Activated naive CD8-positive, alpha-beta T cell treated with anti-CD3 and anti-CD28 coated beads, Interleukin-2, amount 10 ng/mL, durations not matched to agents 7 days and 5 days (primary cell): ENCODE data around the gene FBXO30. TPM values are rescaled to one million over a fixed set of nuclear protein-coding genes. Genes with fewer than 3 reads are reported as not detected.
A peak's percentile ranks its signal among the peaks of the same experiment; 100 is the strongest.

Experiments
- ATAC-seq: fragments of 150-1000 bp; cut with Tn5 transposase; one replicate; pipeline ENCODE4 v1.10.0; 2021; ENCODE audit warnings: low read depth, moderate library complexity
- POLR2A ChIA-PET: fragments of 350-600 bp; sonication (Branson Sonifier 250); formaldehyde crosslinking; loops from one replicate; lab custom pipeline; 2021; ENCODE audit warnings: antibody characterized with exemption; lab: Charles Lee
- DNase-seq: peaks from one replicate; pipeline ENCODE4 v3.0.0; 2021
- H3K27ac Mint-ChIP-seq: one replicate; pipeline ENCODE4 v1.8.0; 2022; ENCODE audit warnings: mild to moderate bottlenecking, mixed read lengths
- H3K27me3 Mint-ChIP-seq: one replicate; pipeline ENCODE4 v1.8.0; 2022; ENCODE audit warnings: mild to moderate bottlenecking, moderate library complexity, mixed read lengths
- H3K36me3 Mint-ChIP-seq: one replicate; pipeline ENCODE4 v1.8.0; 2021; ENCODE audit warnings: mild to moderate bottlenecking, mixed read lengths
- H3K4me1 Mint-ChIP-seq: one replicate; pipeline ENCODE4 v1.8.0; 2021; ENCODE audit warnings: mixed read lengths
- H3K4me3 Mint-ChIP-seq: one replicate; pipeline ENCODE4 v1.8.0; 2022; ENCODE audit warnings: mild to moderate bottlenecking, moderate library complexity, mixed read lengths
- H3K9me3 Mint-ChIP-seq: one replicate; pipeline ENCODE4 v1.8.0; 2021; ENCODE audit warnings: mixed read lengths
- total RNA-seq, 2 experiments: library from RNA; stranded (reverse); gene quantifications; one replicate each; pipeline ENCODE4 v1.2.3, GENCODE V29; 2021

FBXO30 gene
- total RNA-seq, 2 experiments from 2014 or later = 6.6 to 7.2 TPM

DNA sequence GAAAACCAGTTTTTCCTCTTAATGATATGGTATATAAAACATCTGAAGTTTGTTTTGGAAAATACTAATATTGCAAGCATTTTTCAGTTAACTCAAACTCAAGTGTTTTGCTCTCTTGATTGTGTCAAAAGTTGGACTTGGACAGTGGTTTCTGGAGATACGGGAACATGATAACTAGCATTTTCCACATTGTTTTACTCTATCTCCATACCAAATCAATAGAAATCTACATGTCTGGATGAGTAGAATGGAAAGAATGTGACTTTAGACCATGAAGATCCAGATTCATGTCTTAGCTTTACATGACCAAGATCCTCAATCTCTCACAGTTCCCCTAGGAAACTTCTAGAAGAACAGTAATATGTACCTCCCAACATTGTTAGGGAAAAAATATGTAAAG is 22.2 kb upstream of the FBXO30 start:
- POLR2A ChIA-PET = no interaction called here
- H3K27me3 Mint-ChIP-seq = no peaks in the 10 kb centered on the region

DNA sequence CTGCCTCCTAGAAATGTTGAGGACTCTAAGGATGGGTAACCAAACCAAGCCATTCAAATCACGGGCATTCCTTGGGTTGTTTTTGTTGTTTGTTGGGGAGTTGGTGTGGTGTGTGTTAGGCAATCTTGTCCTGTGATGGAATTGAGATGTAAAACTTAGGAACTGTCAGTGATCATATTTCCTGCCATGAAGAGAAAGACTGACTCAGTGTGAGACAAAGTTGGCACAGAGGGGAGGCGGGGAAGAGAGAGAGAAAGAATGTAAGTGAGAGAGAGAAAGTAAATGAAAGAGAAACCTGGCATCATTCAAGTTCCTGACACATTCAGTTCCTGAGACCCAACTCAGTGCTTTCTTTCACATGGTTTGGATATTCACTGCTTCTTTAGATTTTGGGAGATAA is 21.6 kb upstream of the FBXO30 start:
- Mint-ChIP-seq H3K27me3 (no peaks in the 10 kb centered on the region), H3K4me1 (peaks cover 7% of the 10 kb centered on the region), H3K36me3 (no peaks in the 10 kb centered on the region), H3K4me3 (no peak overlapping the region), H3K27ac (no peak overlapping the region), H3K9me3 (no peaks in the 10 kb centered on the region)
- DNase-seq (no peak), ATAC-seq (no peak)
- POLR2A ChIA-PET = no interaction called here

More for the DNA sequence above, 22.2 kb upstream of the FBXO30 start:
- Mint-ChIP-seq H3K36me3 (no peaks in the 10 kb centered on the region), H3K27ac (no peak overlapping the region), H3K4me1 (peaks cover 7% of the 10 kb centered on the region), H3K9me3 (no peaks in the 10 kb centered on the region), H3K4me3 (no peak overlapping the region)
- DNase-seq (no peak), ATAC-seq (no peak)

DNA sequence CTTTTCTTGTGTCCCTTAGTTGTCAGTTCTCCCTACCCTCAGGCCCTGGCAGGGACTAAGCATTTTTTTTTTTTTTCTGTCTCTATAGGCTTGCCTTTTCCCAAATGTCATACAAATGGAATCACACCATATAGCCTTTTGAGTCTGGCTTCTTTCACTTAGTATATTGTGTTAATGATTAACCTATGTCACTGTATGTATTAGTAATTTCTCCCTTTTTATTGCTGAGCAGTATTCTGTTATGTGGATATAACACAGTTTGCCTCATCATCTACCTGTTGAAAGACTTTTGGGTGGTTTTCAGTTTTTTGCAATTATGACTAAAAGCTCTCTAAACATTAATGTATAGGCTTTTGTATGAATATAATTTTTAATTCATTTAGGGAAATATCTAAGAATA is 16.0 kb upstream of the FBXO30 start:
- H3K27ac Mint-ChIP-seq = no peak overlapping the region
- H3K4me3 Mint-ChIP-seq = no peak overlapping the region
- no peak for DNase-seq
- H3K36me3 Mint-ChIP-seq = peaks cover 2% of the 10 kb centered on the region
- H3K27me3 Mint-ChIP-seq = no peaks in the 10 kb centered on the region
- H3K4me1 Mint-ChIP-seq = no peaks in the 10 kb centered on the region
- H3K9me3 Mint-ChIP-seq = no peaks in the 10 kb centered on the region
- ATAC-seq = no peak
- POLR2A ChIA-PET = no interaction called here

- Mint-ChIP-seq H3K4me3 (no peak overlapping the region), H3K4me1 (no peaks in the 10 kb centered on the region), H3K9me3 (no peaks in the 10 kb centered on the region), H3K27ac (no peak overlapping the region), H3K27me3 (no peaks in the 10 kb centered on the region), H3K36me3 (peaks cover 3% of the 10 kb centered on the region)
- ATAC-seq = no peak
- POLR2A ChIA-PET = no interaction called here
- DNase-seq = no peak
Observed at GRCh38 chr6:145829950-145830349, 15.4 kb upstream of the FBXO30 start.

GRCh38 chr6:145829102-145829501 is 14.5 kb upstream of the FBXO30 start:
- Mint-ChIP-seq H3K36me3 (peaks cover 3% of the 10 kb centered on the region), H3K27ac (no peak overlapping the region), H3K27me3 (no peaks in the 10 kb centered on the region), H3K9me3 (no peaks in the 10 kb centered on the region), H3K4me3 (no peak overlapping the region), H3K4me1 (no peaks in the 10 kb centered on the region)
- POLR2A ChIA-PET = no interaction called here
- ATAC-seq (no peak), DNase-seq (no peak)

- no peak overlapping the region for H3K27ac Mint-ChIP-seq
- DNase-seq (no peak), ATAC-seq (no peak)
- H3K27me3 Mint-ChIP-seq = no peaks in the 10 kb centered on the region
- POLR2A ChIA-PET = no interaction called here
- H3K9me3 Mint-ChIP-seq = no peaks in the 10 kb centered on the region
- H3K36me3 Mint-ChIP-seq = peaks cover 6% of the 10 kb centered on the region
- H3K4me1 Mint-ChIP-seq = peaks cover 17% of the 10 kb centered on the region
- H3K4me3 Mint-ChIP-seq = no peak overlapping the region
Observed at GRCh38 chr6:145824344-145824743, 9.7 kb upstream of the FBXO30 start.

DNA sequence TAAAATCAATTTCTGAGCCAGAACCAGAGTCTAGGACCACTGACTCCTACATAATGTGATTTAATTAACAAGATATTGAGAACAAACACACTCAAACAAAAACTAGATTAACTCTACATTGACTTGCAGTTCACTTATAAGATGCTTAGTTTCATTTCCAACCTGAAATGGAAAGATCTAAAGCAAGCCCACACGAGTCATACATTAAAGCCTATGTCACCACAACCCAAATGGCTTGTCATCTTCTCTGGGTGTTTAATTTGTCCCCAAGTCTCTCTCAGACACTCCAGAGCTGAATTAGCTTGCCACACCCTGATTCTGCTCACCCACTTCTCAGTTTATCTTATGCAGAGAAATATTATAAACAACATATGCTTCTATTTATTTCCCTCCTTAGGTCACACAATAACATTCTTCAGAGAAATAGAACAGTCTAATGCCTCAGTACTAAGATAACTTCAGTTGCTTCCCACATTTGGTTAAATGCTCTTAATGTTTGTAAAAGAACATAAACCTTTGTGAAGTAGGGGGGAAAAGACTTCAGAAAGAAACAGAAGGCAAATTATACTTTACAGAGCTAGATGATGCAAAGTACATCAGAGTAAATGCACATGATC is 8.8 kb upstream of the FBXO30 start:
- H3K4me1 Mint-ChIP-seq = peaks cover 19% of the 10 kb centered on the region
- H3K9me3 Mint-ChIP-seq = no peaks in the 10 kb centered on the region
- H3K27me3 Mint-ChIP-seq = no peaks in the 10 kb centered on the region
- H3K4me3 Mint-ChIP-seq = no peak overlapping the region
- no peak overlapping the region for H3K27ac Mint-ChIP-seq
- DNase-seq = no peak
- ATAC-seq = peak; percentile 54
- peaks cover 6% of the 10 kb centered on the region for H3K36me3 Mint-ChIP-seq
- POLR2A ChIA-PET = no interaction called here

DNA sequence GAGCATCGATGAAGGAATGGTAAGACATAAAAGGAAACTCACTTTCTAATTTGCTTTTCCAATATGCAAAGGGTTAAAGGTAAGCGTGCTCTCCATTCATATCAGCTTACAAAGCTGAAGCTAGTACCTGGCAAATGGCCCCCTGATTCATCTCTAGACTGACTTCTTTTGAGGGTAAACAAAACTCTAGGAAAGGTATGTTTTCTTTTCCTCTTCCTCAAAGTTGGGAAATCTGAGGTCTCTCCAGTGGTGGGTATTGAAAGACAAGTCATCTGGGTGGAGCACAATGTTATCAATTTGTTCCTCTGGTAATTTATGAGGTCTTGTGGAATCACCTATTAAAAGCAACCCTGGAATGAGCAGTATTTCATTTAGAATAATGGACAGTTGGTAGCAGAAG is 7.9 kb upstream of the FBXO30 start:
- POLR2A ChIA-PET = no interaction called here
- Mint-ChIP-seq H3K4me3 (no peak overlapping the region), H3K27me3 (no peaks in the 10 kb centered on the region), H3K4me1 (peaks cover 21% of the 10 kb centered on the region), H3K9me3 (no peaks in the 10 kb centered on the region), H3K36me3 (peaks cover 6% of the 10 kb centered on the region), H3K27ac (no peak overlapping the region)
- no peak for DNase-seq
- no peak for ATAC-seq

DNA sequence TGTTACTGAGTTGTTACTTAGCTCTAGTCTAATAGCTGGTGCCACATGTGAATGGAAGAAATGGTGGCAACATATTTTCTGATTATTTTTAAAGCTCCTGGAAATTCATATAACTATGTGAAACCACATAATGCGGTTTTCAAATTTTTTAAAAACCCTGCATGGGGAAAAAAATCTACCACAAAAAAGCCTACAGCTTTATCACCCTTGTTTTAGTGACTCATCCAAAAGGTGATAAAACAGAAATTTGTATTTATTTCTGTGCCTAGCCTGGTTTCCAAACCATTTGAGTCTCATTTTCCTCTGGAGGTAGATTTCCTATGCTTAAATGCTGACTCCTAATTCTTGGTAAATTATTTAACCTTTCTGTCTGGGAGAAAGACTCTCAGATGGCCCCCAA is 5.4 kb upstream of the FBXO30 start:
- POLR2A ChIA-PET = no interaction called here
- H3K27ac Mint-ChIP-seq = no peak overlapping the region
- no peak for DNase-seq
- no peaks in the 10 kb centered on the region for H3K27me3 Mint-ChIP-seq
- no peaks in the 10 kb centered on the region for H3K9me3 Mint-ChIP-seq
- peaks cover 31% of the 10 kb centered on the region for H3K4me1 Mint-ChIP-seq
- H3K36me3 Mint-ChIP-seq = peaks cover 4% of the 10 kb centered on the region
- H3K4me3 Mint-ChIP-seq = no peak overlapping the region
- ATAC-seq = no peak

- H3K4me1 Mint-ChIP-seq = peaks cover 31% of the 10 kb centered on the region
Observed at GRCh38 chr6:145818796-145819195, 4.2 kb upstream of the FBXO30 start.

DNA sequence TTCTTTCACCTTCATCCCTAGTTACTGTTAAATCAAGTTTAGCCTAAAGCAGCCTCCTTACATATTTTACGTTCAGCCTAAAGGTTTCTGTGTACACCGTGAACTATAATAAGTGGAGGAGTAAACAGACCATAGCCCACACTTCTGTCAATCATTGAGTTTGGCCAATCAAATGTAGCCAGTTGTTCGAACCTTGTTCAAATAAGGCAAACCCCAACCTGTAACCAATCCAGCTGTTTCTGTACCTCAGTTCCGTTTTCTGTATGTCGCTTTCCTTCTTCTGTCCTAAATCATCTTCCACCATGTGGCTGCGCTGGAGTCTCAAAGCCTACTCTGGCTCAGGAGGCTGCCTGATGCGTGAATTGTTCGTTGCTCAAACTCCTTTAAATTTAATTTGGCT is 1.8 kb upstream of the FBXO30 start:
- Mint-ChIP-seq H3K4me3 (peak overlapping the region; percentile 93), H3K4me1 (peaks cover 31% of the 10 kb centered on the region), H3K27ac (no peak overlapping the region), H3K36me3 (peaks cover 4% of the 10 kb centered on the region), H3K27me3 (no peaks in the 10 kb centered on the region), H3K9me3 (no peaks in the 10 kb centered on the region)
- no peak for ATAC-seq
- no peak for DNase-seq
- POLR2A ChIA-PET = interaction anchor here (0.6 to 3.3 kb wide), 4 partner anchors 46 to 1532 kb away, joined by 3 to 69 read pairs (median 10); partner anchors contain the start of gene EPM2A

More at GRCh38 chr6:145818796-145819195, 4.2 kb upstream of the FBXO30 start:
- DNase-seq (no peak), ATAC-seq (no peak)
- no peak overlapping the region for H3K4me3 Mint-ChIP-seq
- no peaks in the 10 kb centered on the region for H3K9me3 Mint-ChIP-seq
- peaks cover 4% of the 10 kb centered on the region for H3K36me3 Mint-ChIP-seq
- POLR2A ChIA-PET = no interaction called here
- H3K27ac Mint-ChIP-seq = no peak overlapping the region
- no peaks in the 10 kb centered on the region for H3K27me3 Mint-ChIP-seq

DNA sequence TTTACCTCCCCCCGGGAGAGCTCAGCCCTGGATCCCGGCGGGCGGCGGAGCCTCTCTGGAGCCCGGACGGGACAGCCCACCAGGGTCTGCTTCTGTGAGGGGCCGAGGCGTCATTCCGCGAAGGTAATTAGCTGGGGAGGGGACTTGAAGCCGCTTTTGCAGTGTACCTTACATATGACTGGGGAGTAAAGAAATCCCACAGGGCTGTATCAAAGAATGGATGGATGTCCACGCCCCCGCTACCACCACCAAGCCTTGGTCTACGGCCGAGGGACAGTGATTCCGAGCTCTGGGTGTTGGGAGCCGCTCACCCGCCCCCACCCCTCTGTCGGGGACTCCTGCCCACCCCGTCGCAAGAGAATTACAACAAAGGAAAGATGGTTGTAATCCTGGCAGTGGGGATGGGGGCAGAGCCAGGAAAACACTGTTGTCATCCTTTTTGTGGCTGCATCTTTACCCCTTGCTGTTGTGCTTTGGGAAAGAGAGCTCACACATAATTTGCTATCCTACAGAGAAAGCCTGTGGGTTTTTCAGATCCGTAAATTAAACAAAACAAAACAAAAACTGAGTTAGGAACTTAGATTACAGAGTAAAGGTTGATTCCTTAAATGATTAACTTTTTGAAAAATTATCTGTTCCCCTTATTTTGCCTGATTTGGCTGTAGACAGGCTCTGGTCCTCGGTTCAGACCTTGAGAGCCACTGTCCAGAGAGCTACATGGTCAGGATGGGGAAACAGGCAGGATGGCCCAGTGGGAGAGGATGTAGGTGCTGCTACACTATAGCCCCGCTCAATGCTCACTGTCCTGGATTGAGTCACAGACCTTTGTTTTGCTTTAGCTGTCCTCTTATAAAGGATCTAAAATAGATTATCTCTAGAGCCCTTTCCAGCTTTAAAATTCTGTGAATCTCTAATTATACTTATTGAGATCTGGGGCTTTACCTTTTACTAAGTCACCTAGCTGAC is 997 bp upstream of the FBXO30 start:
- DNase-seq = no peak
- Mint-ChIP-seq H3K9me3 (no peaks in the 10 kb centered on the region), H3K36me3 (peaks cover 1% of the 10 kb centered on the region)

GRCh38 chr6:145814035-145814500 is 527 bp downstream of the FBXO30 start:
- DNase-seq = no peak
- POLR2A ChIA-PET = interaction anchor here (1.0 to 3.3 kb wide), 10 partner anchors 13 to 151 kb away, joined by 3 to 69 read pairs (median 4); partner anchors contain the start of genes EPM2A and SHPRH
- H3K9me3 Mint-ChIP-seq = no peaks in the 10 kb centered on the region
- H3K4me3 Mint-ChIP-seq = peak overlapping the region; percentile 76
- H3K36me3 Mint-ChIP-seq = peaks cover 1% of the 10 kb centered on the region
- H3K27me3 Mint-ChIP-seq = no peaks in the 10 kb centered on the region
- ATAC-seq = no peak
- peaks cover 29% of the 10 kb centered on the region for H3K4me1 Mint-ChIP-seq
- peak overlapping the region; percentile 14 for H3K27ac Mint-ChIP-seq

More for the DNA sequence above, 997 bp upstream of the FBXO30 start:
- Mint-ChIP-seq H3K27me3 (no peaks in the 10 kb centered on the region), H3K4me1 (peaks cover 33% of the 10 kb centered on the region), H3K27ac (peak overlapping the region; percentile 93), H3K4me3 (peak overlapping the region; percentile 93)
- ATAC-seq = peak; percentile 22
- POLR2A ChIA-PET = interaction anchor here (0.6 to 3.3 kb wide), 11 partner anchors 12 to 1532 kb away, joined by 3 to 69 read pairs (median 3); partner anchors contain the start of genes EPM2A and SHPRH
